Kidney glomerular epithelial cell (primary cell): ENCODE data around the gene OR52L1.
"Not testable (repeated sequence)": the region's sequence is repeated elsewhere in the genome, so short reads cannot be mapped to it uniquely, and the experiment has no call there.

Source experiments
- DNase-seq: peaks from one replicate; lab custom pipeline; 2025; lab: John Stamatoyannopoulos, UW

The OR52L1 gene

GRCh38 chr11:5986885-5987284 lies at the start of gene OR52L1:
TSS of gene OR52L1 (minus strand) at chr11:5986985. CDS start at chr11:5986930, 55 bp downstream.
- no peak for DNase-seq

GRCh38 chr11:6030708-6031405 lies 44.1 kb upstream of the OR52L1 start, which contains the start of gene OR56A1:
TSS of gene OR56A1 (minus strand) at chr11:6030758. CDS start at chr11:6027692, 3,066 bp downstream.
- no peak for DNase-seq

- no peak for DNase-seq
Measured at GRCh38 chr11:6027501-6027900, 40.7 kb upstream of the OR52L1 start.

GRCh38 chr11:6025056-6025455 lies 38.3 kb upstream of the OR52L1 start:
- no peak for DNase-seq

GRCh38 chr11:6022956-6023355 lies 36.2 kb upstream of the OR52L1 start:
- peak; percentile 52 for DNase-seq

GRCh38 chr11:6013042-6013441 lies 26.3 kb upstream of the OR52L1 start:
- no peak for DNase-seq

GRCh38 chr11:6012035-6012668 lies 25.4 kb upstream of the OR52L1 start:
- DNase-seq = no peak

GRCh38 chr11:6006846-6007245 lies 20.1 kb upstream of the OR52L1 start, which contains the start of gene OR56A4:
TSS of gene OR56A4 (minus strand) at chr11:6006946. CDS start at chr11:6002992, 3,954 bp downstream.
- DNase-seq = no peak

GRCh38 chr11:6006395-6006794 lies 19.6 kb upstream of the OR52L1 start:
- DNase-seq = no peak

- DNase-seq = no peak
Measured at GRCh38 chr11:6002202-6002699, 15.5 kb upstream of the OR52L1 start.

- no peak for DNase-seq
Measured at GRCh38 chr11:5994791-5995190, 8.0 kb upstream of the OR52L1 start.

GRCh38 chr11:5992604-5993251 lies 5.9 kb upstream of the OR52L1 start:
- DNase-seq = peak; percentile 31

GRCh38 chr11:5992150-5992549 lies 5.4 kb upstream of the OR52L1 start:
- no peak for DNase-seq

- DNase-seq = no peak
Measured at GRCh38 chr11:5989203-5989602, 2.4 kb upstream of the OR52L1 start.

- DNase-seq = no peak
Measured at GRCh38 chr11:5983443-5983842, 3.3 kb downstream of the OR52L1 start.

GRCh38 chr11:5973530-5973929 lies 13.3 kb downstream of the OR52L1 start:
- no peak for DNase-seq

- no peak for DNase-seq
Measured at GRCh38 chr11:5968394-5968793, 18.4 kb downstream of the OR52L1 start, which contains the start of gene OR56A5. TSS of gene OR56A5 (minus strand) at chr11:5968494. CDS start at chr11:5968494, 0 bp downstream.

GRCh38 chr11:5967708-5968107 lies 19.1 kb downstream of the OR52L1 start:
- no peak for DNase-seq

GRCh38 chr11:5966958-5967357 lies 19.8 kb downstream of the OR52L1 start:
- DNase-seq = no peak

GRCh38 chr11:5960704-5961320 lies 26.0 kb downstream of the OR52L1 start:
- not testable (repeated sequence) for DNase-seq

GRCh38 chr11:5955586-5955985 lies 31.2 kb downstream of the OR52L1 start:
- no peak for DNase-seq

- no peak for DNase-seq
Measured at GRCh38 chr11:5941951-5942350, 44.8 kb downstream of the OR52L1 start, which contains the start of gene OR56A3. TSS of gene OR56A3 (plus strand) at chr11:5942251. CDS start at chr11:5947347, 5,096 bp downstream.
